ENCODE results near the gene TDO2.

DNA sequence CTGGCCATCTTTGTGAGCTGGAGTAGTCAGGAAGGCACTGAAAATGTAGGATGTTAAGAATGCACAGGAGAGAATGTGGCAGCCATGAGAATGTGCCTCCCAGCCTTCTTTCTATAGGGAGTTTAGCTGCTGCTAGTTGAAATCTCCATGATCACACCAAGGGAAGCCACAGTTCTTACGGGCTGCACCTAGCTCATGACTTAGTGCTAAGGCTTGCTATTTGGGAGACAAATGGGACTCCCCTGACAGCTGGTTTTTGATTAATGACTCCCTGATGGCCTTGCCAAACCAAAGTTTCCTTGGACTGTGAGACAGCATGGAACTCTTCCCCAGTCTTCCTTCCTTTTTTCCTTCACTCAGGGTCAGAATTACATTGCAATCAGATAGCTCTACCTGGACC, 41.0 kb downstream of the TDO2 start:
- TF ChIP-seq, protein P1, sequence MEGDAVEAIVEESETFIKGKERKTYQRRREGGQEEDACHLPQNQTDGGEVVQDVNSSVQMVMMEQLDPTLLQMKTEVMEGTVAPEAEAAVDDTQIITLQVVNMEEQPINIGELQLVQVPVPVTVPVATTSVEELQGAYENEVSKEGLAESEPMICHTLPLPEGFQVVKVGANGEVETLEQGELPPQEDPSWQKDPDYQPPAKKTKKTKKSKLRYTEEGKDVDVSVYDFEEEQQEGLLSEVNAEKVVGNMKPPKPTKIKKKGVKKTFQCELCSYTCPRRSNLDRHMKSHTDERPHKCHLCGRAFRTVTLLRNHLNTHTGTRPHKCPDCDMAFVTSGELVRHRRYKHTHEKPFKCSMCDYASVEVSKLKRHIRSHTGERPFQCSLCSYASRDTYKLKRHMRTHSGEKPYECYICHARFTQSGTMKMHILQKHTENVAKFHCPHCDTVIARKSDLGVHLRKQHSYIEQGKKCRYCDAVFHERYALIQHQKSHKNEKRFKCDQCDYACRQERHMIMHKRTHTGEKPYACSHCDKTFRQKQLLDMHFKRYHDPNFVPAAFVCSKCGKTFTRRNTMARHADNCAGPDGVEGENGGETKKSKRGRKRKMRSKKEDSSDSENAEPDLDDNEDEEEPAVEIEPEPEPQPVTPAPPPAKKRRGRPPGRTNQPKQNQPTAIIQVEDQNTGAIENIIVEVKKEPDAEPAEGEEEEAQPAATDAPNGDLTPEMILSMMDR (IDR thresholded peaks at IDR 0.05), result no peak
- no peak for TF ChIP-seq POLR2AphosphoS5 (IDR thresholded peaks at IDR 0.05)

Data from prostate gland (tissue), 2 donors.